Measurements from ENCODE around the gene PTPN14. TPM values are rescaled to one million over a fixed set of nuclear protein-coding genes. Genes with fewer than 3 reads are reported as not detected.

PTPN14 gene
- total and polyA plus RNA-seq, 2 of the 4 experiments (the other 2 are of a cell fraction) = 21.5 to 31.7 TPM

- H2AK5ac ChIP-seq (ENCODE audit: low read depth, low read length) = peak overlapping the region; percentile 20; the same call in 1 of the 2 replicates
- no peaks in the 10 kb centered on the region for H3K9me3 ChIP-seq (ENCODE audit: control insufficient read depth, insufficient read depth, low read length)
- H3K23ac ChIP-seq (ENCODE audit: low read depth, low read length) = no peak overlapping the region
- peak; percentile 42; the same call in 1 of the 2 replicates for TF ChIP-seq SMC3 (IDR thresholded peaks at IDR 0.05; ENCODE audit: low read depth, low read length)
- peak; percentile 62 for TF ChIP-seq CTCF (conservative IDR thresholded peaks at IDR 0.05; ENCODE audit: low read depth, low read length)
- no peak for TF ChIP-seq POLR2A (IDR thresholded peaks at IDR 0.05; ENCODE audit: low read depth, low read length)
- no peak for TF ChIP-seq MXI1 (IDR thresholded peaks at IDR 0.05; ENCODE audit: borderline replicate concordance, low read depth, low read length)
- TF ChIP-seq RAD21 (IDR thresholded peaks at IDR 0.05; ENCODE audit: low read length) = peak; percentile 52
- TF ChIP-seq BHLHE40 (IDR thresholded peaks at IDR 0.05; ENCODE audit: low read depth, low read length) = no peak
- no peak for TF ChIP-seq RFX5 (IDR thresholded peaks at IDR 0.05; ENCODE audit: low read depth, low read length)
- no peak for TF ChIP-seq CEBPB (IDR thresholded peaks at IDR 0.05; ENCODE audit: low read depth, low read length)
- H3K27ac ChIP-seq (ENCODE audit: insufficient read depth, low read length) = no peak overlapping the region
- no peak overlapping the region for H4K91ac ChIP-seq (ENCODE audit: insufficient read depth, low read depth, low read length)
- H3K4me2 ChIP-seq (ENCODE audit: low read depth, low read length) = no peak overlapping the region
- POLR2A ChIA-PET (ENCODE audit: unreplicated experiment) = interaction anchor here (1.0 kb wide), 1 partner anchor 1196 kb away, joined by 4 read pairs; no protein-coding TSS in a partner anchor
- H3K18ac ChIP-seq (ENCODE audit: low read depth, low read length) = no peak overlapping the region
- H2BK5ac ChIP-seq (ENCODE audit: low read depth, low read length, poor library complexity, severe bottlenecking) = no peak overlapping the region
- dilution Hi-C loops (cut with HindIII; ENCODE audit: low sequenced_read_pairs, unreplicated experiment) (no loop called here), intact Hi-C loops (cut with micrococcal nuclease) (loop anchor here (10.0 kb wide), 2 partner anchors 223 to 813 kb away; partner anchors contain the start of gene PTPN14), in situ Hi-C loops (cut with MboI; ENCODE audit: low sequenced_read_pairs) (loop anchor here (5.0 kb wide), 3 partner anchors 120 to 1195 kb away; no protein-coding TSS in a partner anchor)
- H4K20me1 ChIP-seq (ENCODE audit: insufficient read depth, low read length) = no peaks in the 10 kb centered on the region; the same call in 1 of the 2 replicates
- H3K4me1 ChIP-seq (ENCODE audit: control insufficient read depth, insufficient read depth, low read length) = peaks cover 5% of the 10 kb centered on the region
- H3K14ac ChIP-seq (replicated peaks; ENCODE audit: low read depth, low read length) = no peak overlapping the region
- WGBS, 2 experiments (ENCODE audit: extremely low coverage in 2 of 2, insufficient read length in 1 of 2) = no CpG with 5 or more reads among the region's 9 CpGs
- DNase-seq = peak; percentile 32
- H3K9ac ChIP-seq (ENCODE audit: low read depth, low read length) = no peak overlapping the region
- H2BK20ac ChIP-seq (ENCODE audit: low read depth, low read length) = no peak overlapping the region
- no peaks in the 10 kb centered on the region; the same call in 1 of the 2 replicates for H3K9me1 ChIP-seq (ENCODE audit: insufficient read depth, low read length)
- no TSS peak for BruUV-seq (replicated peaks)
- H3K36me3 ChIP-seq (ENCODE audit: control insufficient read depth, insufficient read depth, low read length) = peaks cover 3% of the 10 kb centered on the region; the same call in 1 of the 2 replicates
- H4K8ac ChIP-seq (ENCODE audit: low read depth in 2 of 2, low read length in 2 of 2) = no peak overlapping the region
- H3K4ac ChIP-seq (ENCODE audit: low read depth, low read length) = no peak overlapping the region
- H2BK120ac ChIP-seq (ENCODE audit: low read depth, low read length) = no peak overlapping the region
- no peaks in the 10 kb centered on the region for H3K27me3 ChIP-seq (ENCODE audit: control insufficient read depth, insufficient read depth, low read length)
- H2AK9ac ChIP-seq (replicated peaks; ENCODE audit: low read depth, low read length, poor library complexity) = no peak overlapping the region
- H3K56ac ChIP-seq (ENCODE audit: extremely low read depth, insufficient read depth, low read length) = no peak overlapping the region
- H2BK15ac ChIP-seq (ENCODE audit: low read depth, low read length) = no peak overlapping the region
- no peak overlapping the region for H2AFZ ChIP-seq (replicated peaks; ENCODE audit: low read length, poor library complexity)
- peak; percentile 23; the same call in 1 of the 2 replicates for ATAC-seq (ENCODE audit: low read depth)
- CTCF ChIA-PET = interaction anchor here (0.5 to 7.9 kb wide), 28 partner anchors 10 to 1192 kb away, joined by 3 to 79 read pairs (median 4); no protein-coding TSS in a partner anchor
- no peak overlapping the region for H4K5ac ChIP-seq (ENCODE audit: low read depth, low read length)
- no peak overlapping the region for H3K4me3 ChIP-seq (ENCODE audit: insufficient read depth, low read depth, low read length)
- peaks cover 0 to 15% of the 10 kb centered on the region in 2 experiments; a peak in 2 of 4 replicates for H3K79me1 ChIP-seq (ENCODE audit: low read depth in 1 of 2, low read length in 2 of 2)
Measured at GRCh38 chr1:214331827-214332423, 219.5 kb downstream of the PTPN14 start.

Measured in IMR-90 (cell line).